K562 (cell line): ENCODE measurements around the gene SPATA3. TPM values are rescaled to one million over a fixed set of nuclear protein-coding genes. Genes with fewer than 3 reads are reported as not detected.
A peak's percentile ranks its signal among the peaks of the same experiment; 100 is the strongest.

Experiments
- CBFB ChIP-seq: sonication (generic); formaldehyde crosslinking; IDR thresholded peaks from 2 replicates; pipeline ENCODE4 v1.4.0; 2020; ENCODE audit warnings: mild to moderate bottlenecking, missing genetic modification reagents
- FOXJ2 ChIP-seq: fragments of 200-800 bp; sonication (Bioruptor generic); IDR thresholded peaks from 2 replicates; pipeline ENCODE4 v1.6.1; 2016; ENCODE audit warnings: missing genetic modification characterization, missing compliant biosample characterization
- HMGN3 ChIP-seq: IDR thresholded peaks from 2 replicates; pipeline ENCODE4 v1.6.1; 2011; ENCODE audit warnings: borderline replicate concordance, low read depth, mild to moderate bottlenecking, mixed read lengths, low read length; ENCODE audit not compliant: insufficient read length; ENCODE audit errors: extremely low read depth
- NEUROD1 ChIP-seq: fragments of 150-350 bp; IDR thresholded peaks from 2 replicates; pipeline ENCODE4 v1.6.1; 2014; ENCODE audit warnings: borderline replicate concordance, low read length, low read depth; ENCODE audit not compliant: partially characterized antibody
- NONO ChIP-seq, 2 experiments: fragments of 200-400 bp in 1 of 2; fragments of 450-650 bp in 1 of 2; formaldehyde crosslinking in 1 of 2; IDR thresholded peaks; 2 replicates each; pipeline ENCODE4 v1.6.1; 2017; ENCODE audit warnings: low read depth in 2 of 2, mild to moderate bottlenecking in 2 of 2, moderate library complexity in 2 of 2, low read length in 1 of 2
- NR2C2 ChIP-seq, 2 experiments: fragments of 200-800 bp in 1 of 2; sonication (Bioruptor generic) in 1 of 2; sonication (generic) in 1 of 2; formaldehyde crosslinking in 1 of 2; IDR thresholded peaks; 2 replicates each; pipeline versions ENCODE4 v1.6.1 to v1.8.0; 2016 to 2022; ENCODE audit warnings: mild to moderate bottlenecking in 1 of 2, missing compliant biosample characterization in 1 of 2, missing genetic modification characterization in 1 of 2, missing genetic modification reagents in 1 of 2
- PHF20 ChIP-seq: fragments of 450-650 bp; IDR thresholded peaks from 2 replicates; pipeline ENCODE4 v1.6.1; 2018; ENCODE audit not compliant: partially characterized antibody
- PRPF4 ChIP-seq: fragments of 200-400 bp; formaldehyde crosslinking; IDR thresholded peaks from one replicate; pipeline ENCODE4 v1.6.1; 2017; ENCODE audit warnings: low read length, low read depth, mild to moderate bottlenecking; ENCODE audit not compliant: insufficient read depth, poor library complexity, severe bottlenecking
- RBM25 ChIP-seq: fragments of 200-400 bp; formaldehyde crosslinking; IDR thresholded peaks from 2 replicates; pipeline ENCODE4 v1.6.1; 2018; ENCODE audit warnings: low read length, low read depth, moderate library complexity; ENCODE audit not compliant: severe bottlenecking
- SIX5 ChIP-seq, 2 experiments: IDR thresholded peaks; 2 replicates each; pipeline ENCODE4 v1.6.1; 2011; ENCODE audit warnings: low read length in 2 of 2, borderline replicate concordance in 1 of 2, low read depth in 1 of 2, mild to moderate bottlenecking in 1 of 2, moderate library complexity in 1 of 2; ENCODE audit not compliant: insufficient read depth in 1 of 2
- SMARCB1 ChIP-seq: IDR thresholded peaks from 2 replicates; pipeline ENCODE4 v1.6.1; 2011; ENCODE audit warnings: improper control_type of control experiment, low read depth; ENCODE audit not compliant: insufficient read length
- TCF7 ChIP-seq: sonication (generic); IDR thresholded peaks from 2 replicates; pipeline ENCODE4 v1.6.1; 2016; ENCODE audit warnings: antibody characterized with exemption, borderline replicate concordance
- TEAD4 ChIP-seq, 2 experiments: sonication (generic) in 1 of 2; formaldehyde crosslinking in 1 of 2; IDR thresholded peaks; 2 replicates each; pipeline versions ENCODE4 v1.6.1 to v1.8.0; 2012 to 2022; ENCODE audit warnings: borderline replicate concordance in 1 of 2, inconsistent platforms in 1 of 2, low read length in 1 of 2, mild to moderate bottlenecking in 1 of 2, missing genetic modification reagents in 1 of 2
- TGIF2 ChIP-seq: sonication (generic); formaldehyde crosslinking; IDR thresholded peaks from 2 replicates; pipeline ENCODE4 v1.8.1; 2022; ENCODE audit warnings: mild to moderate bottlenecking, missing genetic modification reagents, moderate library complexity
- ZNF212 ChIP-seq: fragments of 450-650 bp; formaldehyde crosslinking; IDR thresholded peaks from 2 replicates; pipeline ENCODE4 v1.4.0; 2020; ENCODE audit warnings: mild to moderate bottlenecking
- polyA plus RNA-seq, 8 experiments: library from polyadenylated mRNA; depleted of rRNA in 4 of 8; stranded (reverse) in 5 of 8; unstranded in 3 of 8; fragments of >200 nt; fragmentation: Nextera tagmentation in 2 of 8; fragmentation: Illumina TruSeq in 1 of 8; extraction: Ambion mirVana in 2 of 8; extraction: Trizol in 1 of 8; gene quantifications; 2 replicates each; pipeline versions ENCODE4 v1.2.1 to v1.2.3, GENCODE V29; 2011 to 2014; ENCODE audit warnings: inconsistent platforms in 1 of 8, missing spikeins in 1 of 8
- total RNA-seq, 7 experiments: library from RNA; depleted of rRNA in 6 of 7; stranded (reverse); fragments of >200 nt in 6 of 7; fragmentation: Illumina TruSeq in 2 of 7; extraction: Trizol in 2 of 7; gene quantifications; 2 replicates each; pipeline versions ENCODE4 v1.2.1 to v1.2.3, GENCODE V29; 2011 to 2021; ENCODE audit warnings: low replicate concordance in 1 of 7
- TF ChIP-seq, protein P1 (sequence below): sonication (generic); formaldehyde crosslinking; IDR thresholded peaks from 2 replicates; pipeline ENCODE4 v1.8.1; 2023; ENCODE audit warnings: mild to moderate bottlenecking, missing genetic modification reagents
- TF ChIP-seq, protein P2 (sequence below): fragments of 450-650 bp; formaldehyde crosslinking; IDR thresholded peaks from 2 replicates; pipeline ENCODE4 v1.4.0; 2020; ENCODE audit warnings: mild to moderate bottlenecking, mixed read lengths
- TF ChIP-seq, protein P3 (sequence below): sonication (generic); formaldehyde crosslinking; IDR thresholded peaks from 2 replicates; pipeline ENCODE4 v1.8.1; 2022; ENCODE audit warnings: missing genetic modification reagents

The SPATA3 gene
- total and polyA plus RNA-seq, 9 of the 15 experiments (the other 6 are each of a cell fraction or from before 2014, with no cell fraction given), result not detected

DNA sequence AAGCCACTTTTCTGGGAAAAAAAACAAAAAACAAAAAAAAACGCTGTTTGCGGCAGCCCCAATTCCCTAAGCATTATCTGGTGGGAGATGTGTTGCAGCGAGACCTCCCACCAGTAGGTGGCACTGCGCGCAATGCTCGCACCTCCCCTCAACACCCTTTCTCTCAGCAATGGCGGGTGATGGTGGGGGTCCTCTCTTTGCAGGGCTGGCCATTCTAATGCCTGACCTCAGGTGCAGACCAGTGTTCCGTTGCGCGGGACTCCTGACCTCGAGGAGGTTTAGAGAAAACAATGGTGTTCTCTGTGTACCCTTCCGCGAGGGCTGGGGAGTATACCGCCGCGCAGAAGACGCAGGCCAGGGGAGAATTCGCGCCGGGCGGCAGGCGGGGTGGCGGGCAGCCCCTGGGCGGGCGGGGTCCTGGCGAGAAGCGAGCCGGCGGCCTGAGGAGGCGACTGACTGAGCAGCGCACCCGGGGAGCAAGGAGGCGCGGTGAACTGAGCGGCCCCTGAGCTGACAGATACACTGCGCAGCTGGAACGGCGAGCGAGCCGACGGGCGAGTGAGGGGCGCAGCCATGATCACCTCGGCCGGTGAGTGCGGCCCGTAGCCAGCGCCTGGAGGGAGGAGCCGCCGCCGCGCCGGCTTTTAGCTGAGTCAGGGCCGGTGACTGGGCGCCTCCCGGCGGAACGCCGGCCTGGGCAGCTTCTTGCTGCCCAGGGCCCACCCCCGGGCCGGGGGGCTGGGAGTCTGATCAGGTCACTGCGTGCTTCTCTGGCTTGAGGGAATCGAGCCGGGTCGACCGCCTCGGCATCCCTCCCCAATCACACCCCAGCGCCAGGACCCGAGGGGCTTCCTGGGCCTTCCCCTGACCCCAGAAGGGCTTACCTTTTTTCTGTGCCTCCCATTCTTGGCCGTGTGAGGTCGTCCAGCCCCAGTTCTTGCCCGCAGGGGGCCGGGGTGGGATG is 60.8 kb downstream of the SPATA3 start, which contains the start of gene PSMD1 (continued):
- TF ChIP-seq, protein P1, sequence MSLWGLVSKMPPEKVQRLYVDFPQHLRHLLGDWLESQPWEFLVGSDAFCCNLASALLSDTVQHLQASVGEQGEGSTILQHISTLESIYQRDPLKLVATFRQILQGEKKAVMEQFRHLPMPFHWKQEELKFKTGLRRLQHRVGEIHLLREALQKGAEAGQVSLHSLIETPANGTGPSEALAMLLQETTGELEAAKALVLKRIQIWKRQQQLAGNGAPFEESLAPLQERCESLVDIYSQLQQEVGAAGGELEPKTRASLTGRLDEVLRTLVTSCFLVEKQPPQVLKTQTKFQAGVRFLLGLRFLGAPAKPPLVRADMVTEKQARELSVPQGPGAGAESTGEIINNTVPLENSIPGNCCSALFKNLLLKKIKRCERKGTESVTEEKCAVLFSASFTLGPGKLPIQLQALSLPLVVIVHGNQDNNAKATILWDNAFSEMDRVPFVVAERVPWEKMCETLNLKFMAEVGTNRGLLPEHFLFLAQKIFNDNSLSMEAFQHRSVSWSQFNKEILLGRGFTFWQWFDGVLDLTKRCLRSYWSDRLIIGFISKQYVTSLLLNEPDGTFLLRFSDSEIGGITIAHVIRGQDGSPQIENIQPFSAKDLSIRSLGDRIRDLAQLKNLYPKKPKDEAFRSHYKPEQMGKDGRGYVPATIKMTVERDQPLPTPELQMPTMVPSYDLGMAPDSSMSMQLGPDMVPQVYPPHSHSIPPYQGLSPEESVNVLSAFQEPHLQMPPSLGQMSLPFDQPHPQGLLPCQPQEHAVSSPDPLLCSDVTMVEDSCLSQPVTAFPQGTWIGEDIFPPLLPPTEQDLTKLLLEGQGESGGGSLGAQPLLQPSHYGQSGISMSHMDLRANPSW (CRISPR knock-in tag), result no peak
- TF ChIP-seq NR2C2 (CRISPR knock-in tag; IDR thresholded peaks at IDR 0.05), result no peak
- peak; percentile 45; the same call in 1 of the 2 replicates for TF ChIP-seq NR2C2 (tag; IDR thresholded peaks at IDR 0.05)
- no peak for TF ChIP-seq ZNF212 (CRISPR knock-in tag)
- no peak for TF ChIP-seq TEAD4 (IDR thresholded peaks at IDR 0.05; ENCODE audit: low read length)
- TF ChIP-seq TEAD4 (CRISPR knock-in tag; IDR thresholded peaks at IDR 0.05; ENCODE audit: borderline replicate concordance), result no peak
- TF ChIP-seq, protein P2, sequence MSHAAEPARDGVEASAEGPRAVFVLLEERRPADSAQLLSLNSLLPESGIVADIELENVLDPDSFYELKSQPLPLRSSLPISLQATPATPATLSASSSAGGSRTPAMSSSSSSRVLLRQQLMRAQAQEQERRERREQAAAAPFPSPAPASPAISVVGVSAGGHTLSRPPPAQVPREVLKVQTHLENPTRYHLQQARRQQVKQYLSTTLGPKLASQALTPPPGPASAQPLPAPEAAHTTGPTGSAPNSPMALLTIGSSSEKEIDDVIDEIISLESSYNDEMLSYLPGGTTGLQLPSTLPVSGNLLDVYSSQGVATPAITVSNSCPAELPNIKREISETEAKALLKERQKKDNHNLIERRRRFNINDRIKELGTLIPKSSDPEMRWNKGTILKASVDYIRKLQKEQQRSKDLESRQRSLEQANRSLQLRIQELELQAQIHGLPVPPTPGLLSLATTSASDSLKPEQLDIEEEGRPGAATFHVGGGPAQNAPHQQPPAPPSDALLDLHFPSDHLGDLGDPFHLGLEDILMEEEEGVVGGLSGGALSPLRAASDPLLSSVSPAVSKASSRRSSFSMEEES, result no peak
- peak; percentile 46 for TF ChIP-seq NEUROD1
- TF ChIP-seq, protein P3, sequence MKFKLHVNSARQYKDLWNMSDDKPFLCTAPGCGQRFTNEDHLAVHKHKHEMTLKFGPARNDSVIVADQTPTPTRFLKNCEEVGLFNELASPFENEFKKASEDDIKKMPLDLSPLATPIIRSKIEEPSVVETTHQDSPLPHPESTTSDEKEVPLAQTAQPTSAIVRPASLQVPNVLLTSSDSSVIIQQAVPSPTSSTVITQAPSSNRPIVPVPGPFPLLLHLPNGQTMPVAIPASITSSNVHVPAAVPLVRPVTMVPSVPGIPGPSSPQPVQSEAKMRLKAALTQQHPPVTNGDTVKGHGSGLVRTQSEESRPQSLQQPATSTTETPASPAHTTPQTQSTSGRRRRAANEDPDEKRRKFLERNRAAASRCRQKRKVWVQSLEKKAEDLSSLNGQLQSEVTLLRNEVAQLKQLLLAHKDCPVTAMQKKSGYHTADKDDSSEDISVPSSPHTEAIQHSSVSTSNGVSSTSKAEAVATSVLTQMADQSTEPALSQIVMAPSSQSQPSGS, result no peak
- peak; percentile 70 for TF ChIP-seq FOXJ2 (tag)
- TF ChIP-seq CBFB (CRISPR knock-in tag), result no peak
- TF ChIP-seq NONO (IDR thresholded peaks at IDR 0.05; ENCODE audit: low read depth in 2 of 2, low read length in 1 of 2), result peak in 1 of 2 experiments; percentile 50; a peak in 1 of 4 replicates
- TF ChIP-seq PRPF4, result no peak
- no peak for TF ChIP-seq HMGN3
- TF ChIP-seq PHF20, result peak; percentile 42
- no peak for TF ChIP-seq SMARCB1
- TF ChIP-seq TGIF2 (CRISPR knock-in tag), result no peak
- no peak for TF ChIP-seq RBM25
- TF ChIP-seq TCF7, result no peak
- TF ChIP-seq SIX5 (IDR thresholded peaks at IDR 0.05; ENCODE audit: borderline replicate concordance in 1 of 2, insufficient read depth in 1 of 2, low read depth in 1 of 2, low read length in 2 of 2), result no peak
